ENCODE data around the gene HGD.

- TF ChIP-seq CTCF (conservative IDR thresholded peaks at IDR 0.05 in 1 of 2, IDR thresholded peaks at IDR 0.05 in 1 of 2; ENCODE audit: low read depth in 1 of 2, low read length in 2 of 2) (no peak), EZH2 (IDR thresholded peaks at IDR 0.05; ENCODE audit: low read length, missing control alignments) (no peak)
Observed at GRCh38 chr3:120615847-120616609, 66.0 kb downstream of the HGD start.

Data from fibroblast of lung (primary cell).